ENCODE data around the gene PGBD5.

DNA sequence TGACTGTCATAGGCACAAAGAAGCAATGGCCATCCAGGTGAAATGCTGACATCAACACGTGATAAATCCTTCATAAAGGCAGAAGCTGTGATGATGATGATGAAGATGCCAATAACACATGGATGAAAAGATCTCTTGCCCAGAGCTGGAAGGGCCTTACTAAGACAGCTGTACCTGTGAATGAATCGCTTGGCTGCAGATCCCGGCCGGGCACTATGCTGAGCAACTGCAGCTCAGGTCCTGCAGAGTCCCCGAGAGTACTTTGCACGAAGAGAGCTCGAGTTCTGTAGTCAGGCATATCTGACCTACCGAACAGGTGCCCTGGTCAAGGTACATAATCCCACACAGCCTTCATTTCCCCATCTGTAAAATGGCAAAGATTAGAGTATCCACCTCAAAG lies 48.8 kb downstream of the PGBD5 start:
- TF ChIP-seq, protein P1, sequence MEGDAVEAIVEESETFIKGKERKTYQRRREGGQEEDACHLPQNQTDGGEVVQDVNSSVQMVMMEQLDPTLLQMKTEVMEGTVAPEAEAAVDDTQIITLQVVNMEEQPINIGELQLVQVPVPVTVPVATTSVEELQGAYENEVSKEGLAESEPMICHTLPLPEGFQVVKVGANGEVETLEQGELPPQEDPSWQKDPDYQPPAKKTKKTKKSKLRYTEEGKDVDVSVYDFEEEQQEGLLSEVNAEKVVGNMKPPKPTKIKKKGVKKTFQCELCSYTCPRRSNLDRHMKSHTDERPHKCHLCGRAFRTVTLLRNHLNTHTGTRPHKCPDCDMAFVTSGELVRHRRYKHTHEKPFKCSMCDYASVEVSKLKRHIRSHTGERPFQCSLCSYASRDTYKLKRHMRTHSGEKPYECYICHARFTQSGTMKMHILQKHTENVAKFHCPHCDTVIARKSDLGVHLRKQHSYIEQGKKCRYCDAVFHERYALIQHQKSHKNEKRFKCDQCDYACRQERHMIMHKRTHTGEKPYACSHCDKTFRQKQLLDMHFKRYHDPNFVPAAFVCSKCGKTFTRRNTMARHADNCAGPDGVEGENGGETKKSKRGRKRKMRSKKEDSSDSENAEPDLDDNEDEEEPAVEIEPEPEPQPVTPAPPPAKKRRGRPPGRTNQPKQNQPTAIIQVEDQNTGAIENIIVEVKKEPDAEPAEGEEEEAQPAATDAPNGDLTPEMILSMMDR (IDR thresholded peaks at IDR 0.05), result no peak
- no peak for TF ChIP-seq POLR2A (IDR thresholded peaks at IDR 0.05)
